ENCODE results near the gene TSHR.
"Not testable (repeated sequence)": the region's sequence is repeated elsewhere in the genome, so short reads cannot be mapped to it uniquely, and the experiment has no call there.

Gene TSHR

DNA sequence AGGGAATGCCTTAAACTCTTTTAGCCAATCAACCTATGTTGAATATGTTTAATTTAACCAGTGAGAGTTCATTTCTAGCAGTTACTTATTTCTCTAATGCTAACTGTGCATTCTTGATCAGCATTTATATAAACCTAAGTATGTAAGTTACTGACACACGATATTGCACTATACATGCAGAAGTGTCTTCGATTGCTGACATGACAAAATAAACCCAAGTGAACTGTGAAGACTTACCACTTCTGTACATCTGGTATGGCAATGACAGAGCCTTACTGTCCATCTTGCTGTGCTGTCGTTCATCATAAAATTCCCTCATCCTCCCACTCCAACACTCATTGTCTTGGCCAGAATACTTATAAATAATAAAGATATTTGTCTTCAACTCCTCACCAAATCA is 131.8 kb downstream of the TSHR start:
- H3K36me3 Mint-ChIP-seq (ENCODE audit: insufficient read depth) = no peaks in the 10 kb centered on the region
- no peak overlapping the region for H3K4me3 Mint-ChIP-seq
- no peaks in the 10 kb centered on the region for H3K27me3 Mint-ChIP-seq
- H3K9me3 Mint-ChIP-seq = no peaks in the 10 kb centered on the region
- H3K27ac Mint-ChIP-seq = no peak overlapping the region
- ATAC-seq (replicated peaks) = no peak
- DNase-seq = no peak
- H3K4me1 Mint-ChIP-seq (ENCODE audit: low read depth in 2 of 2) = no peaks in the 10 kb centered on the region

DNA sequence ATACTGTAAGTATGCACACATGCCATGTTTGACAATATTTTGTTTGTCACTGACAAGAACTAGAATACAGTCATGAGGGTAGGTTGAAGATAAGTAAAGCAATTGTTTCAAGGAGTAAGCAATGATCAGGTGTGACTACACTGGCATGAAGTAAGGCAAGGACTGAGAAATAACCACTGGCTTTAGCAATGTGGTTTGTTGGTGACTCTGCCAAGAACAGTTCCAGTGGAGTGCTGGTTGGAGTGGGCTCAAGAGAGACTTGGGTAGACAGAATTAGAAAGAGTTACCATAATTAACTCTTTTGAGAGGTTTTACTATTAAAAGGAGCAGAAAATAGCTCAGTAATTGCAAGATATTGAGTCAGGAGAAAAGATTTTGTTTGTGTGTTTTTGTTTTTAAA is 135.7 kb downstream of the TSHR start:
- no peaks in the 10 kb centered on the region for H3K27me3 Mint-ChIP-seq
- H3K4me1 Mint-ChIP-seq (ENCODE audit: low read depth in 2 of 2) = no peaks in the 10 kb centered on the region
- no peak overlapping the region for H3K4me3 Mint-ChIP-seq
- H3K36me3 Mint-ChIP-seq (ENCODE audit: insufficient read depth) = no peaks in the 10 kb centered on the region
- ATAC-seq (replicated peaks) (no peak), DNase-seq (no peak)
- no peak overlapping the region for H3K27ac Mint-ChIP-seq
- H3K9me3 Mint-ChIP-seq = no peaks in the 10 kb centered on the region

DNA sequence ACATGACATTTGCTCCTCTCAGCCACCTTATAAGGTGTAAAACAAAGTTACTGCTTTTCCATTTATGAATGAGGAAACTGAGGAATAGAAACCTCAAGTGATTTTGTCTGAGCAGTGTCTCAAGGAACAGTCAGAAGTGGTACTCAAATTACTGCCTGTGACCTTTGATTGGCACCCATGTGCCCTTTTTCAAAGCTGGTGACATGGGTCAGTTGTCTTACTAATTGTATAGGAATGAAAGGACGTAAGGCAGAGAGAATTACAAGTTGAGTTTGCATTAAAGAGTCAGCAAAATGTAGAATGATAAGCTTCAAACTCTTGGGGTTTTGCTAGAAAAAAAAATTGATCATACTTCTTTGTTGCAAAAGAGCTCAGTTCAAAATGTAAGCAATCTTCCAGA is 136.2 kb downstream of the TSHR start:
- DNase-seq (no peak), ATAC-seq (replicated peaks) (no peak)
- Mint-ChIP-seq H3K4me3 (no peak overlapping the region), H3K9me3 (no peaks in the 10 kb centered on the region), H3K27me3 (no peaks in the 10 kb centered on the region), H3K36me3 (ENCODE audit: insufficient read depth) (no peaks in the 10 kb centered on the region), H3K4me1 (ENCODE audit: low read depth in 2 of 2) (no peaks in the 10 kb centered on the region), H3K27ac (no peak overlapping the region)

DNA sequence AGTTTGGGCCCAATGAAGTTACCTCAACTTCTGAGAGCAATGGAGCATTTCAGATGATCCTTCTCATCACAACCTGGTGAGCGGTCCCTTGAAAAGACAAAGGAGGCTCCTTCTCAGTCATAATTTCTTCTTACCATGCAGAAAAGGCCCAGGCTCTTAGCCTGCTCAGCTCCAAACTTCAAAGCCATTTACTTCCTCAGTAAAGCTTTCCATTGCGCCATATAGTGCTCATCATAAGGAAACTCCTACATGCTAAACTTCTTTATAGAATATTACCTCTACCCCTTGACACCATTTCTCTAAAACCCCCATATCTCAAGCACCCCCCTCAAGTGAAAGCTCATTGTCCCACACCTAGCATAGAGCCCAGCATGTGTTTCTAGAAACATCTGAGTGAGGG is 138.2 kb downstream of the TSHR start:
- H3K4me1 Mint-ChIP-seq (ENCODE audit: low read depth in 2 of 2) = no peaks in the 10 kb centered on the region
- ATAC-seq (replicated peaks) (no peak), DNase-seq (no peak)
- no peaks in the 10 kb centered on the region for H3K36me3 Mint-ChIP-seq (ENCODE audit: insufficient read depth)
- H3K9me3 Mint-ChIP-seq = no peaks in the 10 kb centered on the region
- no peak overlapping the region for H3K4me3 Mint-ChIP-seq
- no peak overlapping the region for H3K27ac Mint-ChIP-seq
- no peaks in the 10 kb centered on the region for H3K27me3 Mint-ChIP-seq

DNA sequence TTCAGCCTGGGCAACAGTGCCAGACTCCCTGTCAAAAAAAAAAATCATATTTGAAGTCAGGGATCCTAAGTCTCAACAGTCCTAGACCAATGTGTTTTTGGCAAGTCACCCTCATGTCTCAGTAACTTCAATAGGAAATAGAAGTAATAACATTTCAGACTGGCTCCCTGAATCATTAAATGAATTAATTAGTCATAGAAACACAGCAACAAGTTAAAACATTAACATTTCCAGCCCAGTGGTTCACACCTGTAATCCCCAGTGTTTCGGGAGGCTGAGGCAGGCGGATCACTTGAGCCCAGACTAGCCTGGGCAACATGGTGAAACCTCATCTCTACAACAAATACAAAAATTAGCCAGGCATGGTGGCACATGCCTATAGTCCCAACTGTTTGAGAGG is 140.1 kb downstream of the TSHR start:
- Mint-ChIP-seq H3K4me1 (ENCODE audit: low read depth in 2 of 2) (no peaks in the 10 kb centered on the region), H3K27ac (no peak overlapping the region), H3K27me3 (no peaks in the 10 kb centered on the region), H3K4me3 (no peak overlapping the region), H3K36me3 (ENCODE audit: insufficient read depth) (no peaks in the 10 kb centered on the region), H3K9me3 (no peaks in the 10 kb centered on the region)
- no peak for DNase-seq
- no peak for ATAC-seq (replicated peaks)

DNA sequence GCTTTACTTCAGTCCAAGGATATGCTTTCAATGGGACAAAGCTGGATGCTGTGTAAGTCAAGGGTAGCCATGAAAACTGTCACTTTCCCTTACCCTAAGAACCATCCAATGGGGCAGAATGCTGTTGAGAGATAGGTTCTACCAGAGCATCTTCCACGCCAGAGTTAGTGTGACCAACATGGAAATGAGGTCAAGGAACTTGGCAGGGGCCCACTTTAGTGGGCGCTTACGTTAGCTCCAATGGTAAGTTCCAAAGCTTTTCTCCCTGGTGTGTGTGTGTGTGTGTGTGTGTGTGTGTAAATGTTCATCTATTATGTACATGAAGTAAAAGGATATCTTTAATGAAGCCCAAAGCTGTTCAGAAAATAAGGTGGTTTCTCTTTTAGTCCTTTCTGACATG is 141.2 kb downstream of the TSHR start:
- H3K9me3 Mint-ChIP-seq = no peaks in the 10 kb centered on the region
- DNase-seq (no peak), ATAC-seq (replicated peaks) (no peak)
- H3K4me1 Mint-ChIP-seq (ENCODE audit: low read depth in 2 of 2) = no peaks in the 10 kb centered on the region
- H3K36me3 Mint-ChIP-seq (ENCODE audit: insufficient read depth) = no peaks in the 10 kb centered on the region
- H3K4me3 Mint-ChIP-seq = no peak overlapping the region
- H3K27ac Mint-ChIP-seq = no peak overlapping the region
- H3K27me3 Mint-ChIP-seq = no peaks in the 10 kb centered on the region

DNA sequence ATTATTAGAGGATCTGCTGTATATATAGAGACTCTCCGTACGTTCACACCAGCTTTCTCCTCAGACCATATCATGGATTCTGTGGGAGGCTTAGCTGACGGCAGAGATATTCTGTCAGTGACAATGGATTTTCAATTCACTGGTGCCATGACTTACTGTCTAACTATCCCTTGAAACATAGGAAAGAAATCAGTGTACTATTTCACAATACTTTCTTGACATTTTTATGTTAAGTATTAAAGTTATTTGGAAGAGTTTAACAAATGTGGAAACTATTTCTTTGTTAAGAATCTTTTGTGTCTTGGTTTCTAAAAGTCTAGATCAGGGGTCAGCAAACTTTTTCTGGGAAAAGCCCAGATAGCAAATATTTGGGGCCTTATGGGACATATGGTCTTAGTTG is 146.8 kb downstream of the TSHR start:
- Mint-ChIP-seq H3K27ac (no peak overlapping the region), H3K4me1 (ENCODE audit: low read depth in 2 of 2) (no peaks in the 10 kb centered on the region), H3K36me3 (ENCODE audit: insufficient read depth) (no peaks in the 10 kb centered on the region)

DNA sequence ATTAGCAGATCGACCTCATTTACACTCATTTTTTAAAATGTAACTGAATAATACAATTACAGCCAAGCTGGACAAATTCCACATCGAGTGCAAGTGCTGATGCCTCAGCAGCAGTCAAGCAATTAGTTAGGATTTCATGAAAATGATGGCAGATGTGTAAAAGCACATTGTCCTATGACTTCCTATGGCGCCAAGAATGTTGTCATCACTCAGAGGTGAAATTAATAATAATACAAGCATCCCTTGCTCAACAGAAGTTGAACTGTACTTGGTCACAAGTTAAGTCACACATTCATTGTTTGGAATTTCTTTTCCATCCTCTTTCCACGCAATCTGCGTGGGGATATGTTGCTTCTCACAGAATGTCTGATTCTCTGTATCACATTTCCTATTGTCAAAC is 148.0 kb downstream of the TSHR start:
- ATAC-seq (replicated peaks) (no peak), DNase-seq (no peak)
- H3K4me1 Mint-ChIP-seq (ENCODE audit: low read depth in 2 of 2) = no peaks in the 10 kb centered on the region
- no peaks in the 10 kb centered on the region for H3K9me3 Mint-ChIP-seq
- H3K36me3 Mint-ChIP-seq (ENCODE audit: insufficient read depth) = no peaks in the 10 kb centered on the region
- no peak overlapping the region for H3K4me3 Mint-ChIP-seq
- H3K27ac Mint-ChIP-seq = no peak overlapping the region
- H3K27me3 Mint-ChIP-seq = no peaks in the 10 kb centered on the region

More for the DNA sequence above, 146.8 kb downstream of the TSHR start:
- DNase-seq = no peak
- H3K4me3 Mint-ChIP-seq = no peak overlapping the region
- H3K27me3 Mint-ChIP-seq = no peaks in the 10 kb centered on the region
- no peak for ATAC-seq (replicated peaks)
- no peaks in the 10 kb centered on the region for H3K9me3 Mint-ChIP-seq

DNA sequence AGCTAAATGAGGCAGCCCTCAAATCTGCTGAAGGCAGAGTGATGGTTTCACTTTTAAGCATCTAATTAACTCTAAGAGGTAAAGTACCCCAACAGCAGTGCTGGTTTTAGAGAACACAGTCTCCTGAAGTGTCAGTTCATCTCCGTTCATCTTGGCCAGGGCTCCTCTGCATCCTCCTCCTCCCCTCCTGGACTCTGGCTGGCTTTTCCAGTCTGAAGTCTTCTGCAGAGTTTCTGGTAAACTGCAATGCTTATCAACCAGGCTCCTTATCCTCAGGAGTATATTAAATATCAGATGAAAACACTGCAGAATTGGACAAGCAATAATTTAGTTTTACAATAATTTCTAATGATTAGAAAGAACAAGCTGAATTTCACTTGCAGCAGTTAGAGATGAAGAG is 150.0 kb downstream of the TSHR start:
- no peak overlapping the region for H3K27ac Mint-ChIP-seq
- no peak overlapping the region for H3K4me3 Mint-ChIP-seq
- no peaks in the 10 kb centered on the region for H3K9me3 Mint-ChIP-seq
- no peaks in the 10 kb centered on the region for H3K27me3 Mint-ChIP-seq
- no peaks in the 10 kb centered on the region for H3K4me1 Mint-ChIP-seq (ENCODE audit: low read depth in 2 of 2)
- no peak for DNase-seq
- no peaks in the 10 kb centered on the region for H3K36me3 Mint-ChIP-seq (ENCODE audit: insufficient read depth)
- ATAC-seq (replicated peaks) = no peak

DNA sequence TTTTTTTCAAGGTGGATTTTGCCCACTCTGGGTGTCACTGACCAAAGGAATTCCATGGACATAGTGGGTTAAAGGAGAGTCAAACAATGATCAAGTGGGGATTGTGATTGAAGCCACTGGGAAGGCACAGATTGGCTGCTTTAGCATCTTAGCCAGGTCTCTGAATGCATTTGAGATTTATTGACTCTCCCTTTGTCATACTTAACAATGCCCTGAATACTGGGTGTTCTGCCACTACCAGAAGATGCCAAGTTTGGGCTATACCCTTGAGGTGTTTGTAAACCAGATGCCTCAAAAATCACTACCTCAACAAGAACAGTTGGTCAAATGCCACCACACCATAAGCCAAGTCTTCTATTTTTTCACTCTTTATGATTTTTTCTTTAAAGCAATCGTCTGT is 150.5 kb downstream of the TSHR start:
- Mint-ChIP-seq H3K36me3 (ENCODE audit: insufficient read depth) (no peaks in the 10 kb centered on the region), H3K27ac (no peak overlapping the region), H3K27me3 (no peaks in the 10 kb centered on the region), H3K9me3 (no peaks in the 10 kb centered on the region), H3K4me1 (ENCODE audit: low read depth in 2 of 2) (no peaks in the 10 kb centered on the region), H3K4me3 (no peak overlapping the region)
- ATAC-seq (replicated peaks) (no peak), DNase-seq (no peak)

DNA sequence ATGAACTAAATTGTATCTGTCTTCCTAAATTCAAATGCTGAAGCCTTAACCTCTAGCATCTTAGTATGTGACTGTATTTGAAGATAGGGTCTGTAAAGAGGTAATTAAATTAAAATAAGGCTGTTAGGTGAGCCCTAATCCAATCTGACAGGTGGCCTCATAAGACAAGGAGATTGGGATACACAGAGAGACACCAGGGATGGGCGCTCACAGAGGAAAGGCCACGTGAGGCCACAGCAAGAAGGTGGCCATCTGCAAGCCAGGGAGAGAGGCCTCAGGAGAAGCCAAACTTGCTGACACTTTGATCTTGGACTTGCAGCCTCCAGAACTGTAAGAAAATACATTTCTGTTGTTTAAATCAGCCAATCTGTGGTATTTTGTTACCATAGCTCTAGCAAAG is 154.8 kb downstream of the TSHR start:
- no peaks in the 10 kb centered on the region for H3K27me3 Mint-ChIP-seq
- no peak overlapping the region for H3K27ac Mint-ChIP-seq
- ATAC-seq (replicated peaks) (no peak), DNase-seq (no peak)
- no peaks in the 10 kb centered on the region for H3K4me1 Mint-ChIP-seq (ENCODE audit: low read depth in 2 of 2)
- no peaks in the 10 kb centered on the region for H3K36me3 Mint-ChIP-seq (ENCODE audit: insufficient read depth)
- no peaks in the 10 kb centered on the region for H3K9me3 Mint-ChIP-seq
- no peak overlapping the region for H3K4me3 Mint-ChIP-seq

DNA sequence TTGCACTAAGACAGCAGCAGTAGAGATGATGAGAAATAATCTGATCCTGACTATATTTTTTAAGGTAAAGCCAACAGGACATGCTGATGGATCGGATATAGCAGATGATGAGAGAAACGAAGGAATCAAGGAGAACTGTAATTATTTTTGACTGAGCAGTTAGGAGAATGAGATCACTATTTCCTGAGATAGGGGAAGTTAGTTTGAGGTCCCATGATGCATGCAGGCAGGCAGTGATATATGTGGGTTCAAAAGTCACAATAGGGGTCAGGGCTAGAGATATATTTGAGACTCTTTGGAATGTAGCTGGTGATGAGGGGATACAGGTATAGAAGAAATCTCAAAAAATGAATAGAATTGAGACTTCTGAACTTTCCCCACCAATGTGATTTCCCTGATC is 157.8 kb downstream of the TSHR start:
- Mint-ChIP-seq H3K36me3 (ENCODE audit: insufficient read depth) (no peaks in the 10 kb centered on the region), H3K27ac (no peak overlapping the region), H3K9me3 (no peaks in the 10 kb centered on the region), H3K4me3 (no peak overlapping the region), H3K27me3 (no peaks in the 10 kb centered on the region), H3K4me1 (ENCODE audit: low read depth in 2 of 2) (no peaks in the 10 kb centered on the region)
- no peak for ATAC-seq (replicated peaks)
- no peak for DNase-seq

DNA sequence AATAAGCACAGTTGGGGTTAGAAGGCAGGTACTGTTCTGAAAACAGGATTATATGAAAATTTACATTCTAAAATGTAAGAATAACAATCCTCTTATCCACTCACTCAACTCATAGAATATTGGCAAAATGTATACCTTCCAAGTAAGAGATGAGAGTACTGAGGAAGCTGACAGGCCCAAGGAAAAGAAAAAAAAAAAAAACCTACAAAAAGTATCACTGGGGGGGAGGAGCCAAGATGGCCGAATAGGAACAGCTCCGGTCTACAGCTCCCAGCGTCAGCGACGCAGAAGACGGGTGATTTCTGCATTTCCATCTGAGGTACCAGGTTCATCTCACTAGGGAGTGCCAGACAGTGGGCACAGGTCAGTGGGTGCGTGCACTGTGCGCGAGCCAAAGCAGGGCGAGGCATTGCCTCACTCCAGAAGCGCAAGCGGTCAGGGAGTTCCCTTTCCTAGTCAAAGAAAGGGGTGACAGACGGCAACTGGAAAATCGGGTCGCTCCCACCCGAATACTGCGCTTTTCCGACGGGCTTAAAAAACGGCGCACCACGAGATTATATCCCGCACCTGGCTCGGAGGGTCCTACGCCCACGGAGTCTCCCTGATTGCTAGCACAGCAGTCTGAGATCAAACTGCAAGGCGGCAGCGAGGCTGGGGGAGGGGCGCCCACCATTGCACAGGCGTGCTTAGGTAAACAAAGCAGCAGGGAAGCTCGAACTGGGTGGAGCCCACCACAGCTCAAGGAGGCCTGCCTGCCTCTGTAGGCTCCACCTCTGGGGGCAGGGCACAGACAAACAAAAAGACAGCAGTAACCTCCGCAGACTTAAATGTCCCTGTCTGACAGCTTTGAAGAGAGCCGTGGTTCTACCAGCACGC is 158.8 kb downstream of the TSHR start:
- H3K36me3 Mint-ChIP-seq (ENCODE audit: insufficient read depth); H3K9me3 Mint-ChIP-seq; H3K27ac Mint-ChIP-seq; H3K4me1 Mint-ChIP-seq (ENCODE audit: low read depth in 2 of 2); DNase-seq; H3K4me3 Mint-ChIP-seq; H3K27me3 Mint-ChIP-seq; ATAC-seq (replicated peaks): not testable (repeated sequence)

DNA sequence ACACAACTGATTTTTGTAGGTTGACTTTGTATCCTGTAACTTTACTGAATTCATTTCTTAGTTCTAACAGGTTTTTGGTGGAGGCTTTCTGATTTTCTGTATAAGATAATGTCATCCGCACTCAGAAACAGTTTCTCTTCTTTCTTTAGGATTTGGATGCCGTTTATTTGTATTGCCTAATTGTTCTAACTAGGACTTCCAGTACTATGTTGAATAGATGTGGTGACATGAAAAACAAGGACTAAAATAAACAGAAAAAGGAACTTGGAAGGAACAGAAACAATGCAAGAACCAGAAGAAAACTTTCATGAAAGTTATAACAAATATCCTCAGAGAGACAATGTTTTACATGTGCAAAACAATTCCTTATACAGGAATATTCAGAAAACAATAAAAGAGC is 165.1 kb downstream of the TSHR start:
- no peaks in the 10 kb centered on the region for H3K4me1 Mint-ChIP-seq (ENCODE audit: low read depth in 2 of 2)
- no peaks in the 10 kb centered on the region for H3K36me3 Mint-ChIP-seq (ENCODE audit: insufficient read depth)
- no peak for ATAC-seq (replicated peaks)
- peaks cover 0 to 2% of the 10 kb centered on the region in 2 donors for H3K9me3 Mint-ChIP-seq
- H3K27me3 Mint-ChIP-seq = no peaks in the 10 kb centered on the region
- H3K4me3 Mint-ChIP-seq = no peak overlapping the region
- DNase-seq = no peak
- H3K27ac Mint-ChIP-seq = no peak overlapping the region

DNA sequence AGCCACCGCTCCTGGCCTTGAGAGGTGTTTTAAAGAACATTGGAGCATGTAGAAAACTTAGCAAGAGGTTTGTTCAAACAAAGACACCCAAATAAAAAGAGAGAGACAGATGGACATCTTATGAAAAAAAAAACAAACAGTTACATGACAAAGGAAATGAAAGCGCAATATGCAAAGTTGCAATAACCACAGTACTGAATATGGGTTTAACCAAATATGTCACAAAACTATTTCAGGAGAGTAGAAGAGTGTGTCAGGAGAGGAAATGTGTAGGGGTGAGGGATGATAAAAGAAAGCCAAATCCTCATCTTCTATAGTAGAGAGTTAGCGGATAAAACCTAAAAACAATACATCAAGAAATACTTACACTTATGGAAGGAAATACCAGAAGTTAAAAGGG is 166.9 kb downstream of the TSHR start:
- ATAC-seq (replicated peaks) = no peak
- Mint-ChIP-seq H3K4me3 (no peak overlapping the region), H3K36me3 (ENCODE audit: insufficient read depth) (no peaks in the 10 kb centered on the region), H3K27me3 (no peaks in the 10 kb centered on the region), H3K27ac (no peak overlapping the region), H3K4me1 (ENCODE audit: low read depth in 2 of 2) (no peaks in the 10 kb centered on the region), H3K9me3 (peaks cover 0 to 2% of the 10 kb centered on the region in 2 donors)
- no peak for DNase-seq

All from effector memory CD8-positive, alpha-beta T cell (primary cell).